Astrocyte of the spinal cord (primary cell): ENCODE data around the gene PPM1E.
"Not testable (repeated sequence)": the region's sequence is repeated elsewhere in the genome, so short reads cannot be mapped to it uniquely, and the experiment has no call there.

Experiments used
- DNase-seq: peaks from one replicate; pipeline ENCODE4 v3.0.0; 2011; ENCODE audit warnings: low read depth, low spot score
- H3K4me3 ChIP-seq: 2 replicates; pipeline ENCODE4 v1.5.1; 2011; ENCODE audit warnings: low read depth, mild to moderate bottlenecking, low read length, moderate library complexity
- CTCF ChIP-seq: IDR thresholded peaks from 2 replicates; pipeline ENCODE4 v1.5.1; 2012; ENCODE audit warnings: low read depth, mild to moderate bottlenecking, low read length, inconsistent platforms
- in situ Hi-C: cut with HindIII; loops from 2 replicates; pipeline ENCODE4 v1.10.0; 2017; ENCODE audit warnings: low sequenced_read_pairs

PPM1E gene

GRCh38 chr17:58730937-58731336 is 24.7 kb upstream of the PPM1E start:
- no peak for DNase-seq
- in situ Hi-C loops, result no loop called here

GRCh38 chr17:58734040-58734439 is 21.6 kb upstream of the PPM1E start:
- H3K4me3 ChIP-seq, result no peak overlapping the region
- no peak for DNase-seq
- TF ChIP-seq CTCF, result no peak
- in situ Hi-C loops, result no loop called here

More at GRCh38 chr17:58730937-58731336, 24.7 kb upstream of the PPM1E start:
- H3K4me3 ChIP-seq, result no peak overlapping the region
- TF ChIP-seq CTCF, result no peak

GRCh38 chr17:58734811-58735210 is 20.8 kb upstream of the PPM1E start:
- H3K4me3 ChIP-seq, result no peak overlapping the region
- TF ChIP-seq CTCF, result no peak
- no peak for DNase-seq
- in situ Hi-C loops, result no loop called here

GRCh38 chr17:58741121-58741625 is 14.5 kb upstream of the PPM1E start:
- DNase-seq, result no peak
- no peak overlapping the region for H3K4me3 ChIP-seq
- in situ Hi-C loops, result no loop called here
- no peak for TF ChIP-seq CTCF

GRCh38 chr17:58747674-58748073 is 8.0 kb upstream of the PPM1E start:
- no peak for DNase-seq
- TF ChIP-seq CTCF, result no peak
- no peak overlapping the region for H3K4me3 ChIP-seq
- in situ Hi-C loops, result no loop called here

- H3K4me3 ChIP-seq, DNase-seq, in situ Hi-C loops: not testable (repeated sequence)
These were observed 6.0 kb upstream of the PPM1E start for GRCh38 chr17:58749627-58750026.

- no peak overlapping the region for H3K4me3 ChIP-seq
- in situ Hi-C loops, result no loop called here
- DNase-seq, result no peak
- no peak for TF ChIP-seq CTCF
These were observed 2.6 kb upstream of the PPM1E start for GRCh38 chr17:58753026-58753425.
